Measurements from ENCODE around the gene MRPS33. TPM values are rescaled to one million over a fixed set of nuclear protein-coding genes. Genes with fewer than 3 reads are reported as not detected.

The MRPS33 gene
- total and polyA plus RNA-seq, 2 donors (not counting 3 experiments of a cell fraction or from before 2014, with no cell fraction given) = 13.5 to 34.1 TPM

DNA sequence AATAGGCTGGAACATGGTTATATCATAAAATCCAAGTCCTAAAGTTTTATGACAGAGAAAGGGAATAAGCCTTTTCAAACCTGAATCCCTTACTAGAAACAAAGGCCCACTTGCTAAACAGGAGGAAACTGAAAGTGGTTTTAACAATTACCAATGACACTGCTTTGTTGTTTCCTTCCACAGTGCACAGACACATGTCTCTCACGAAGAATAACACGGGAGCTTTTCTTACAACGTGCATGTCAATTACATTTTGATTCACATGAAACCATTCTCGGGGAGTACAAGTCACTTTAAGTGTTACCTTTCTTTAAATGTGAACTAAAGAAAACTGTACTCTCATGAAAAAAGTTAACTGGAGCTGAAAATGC, 1.4 kb downstream of the MRPS33 start:
- Histone ChIP-seq H3K9ac (replicated peaks; ENCODE audit: extremely low read depth, insufficient read depth, low read length) (peak overlapping the region; percentile 96), H3K4me3 (replicated peaks in 1 of 3; ENCODE audit: insufficient read depth in 1 of 3, low read depth in 1 of 3, low read length in 3 of 3) (no peak overlapping the region), H3K27me3 (ENCODE audit: control insufficient read depth in 2 of 2, insufficient read depth in 2 of 2, low read length in 2 of 2) (peaks cover 2% of the 10 kb centered on the region in 2 experiments), H3K4me1 (ENCODE audit: control insufficient read depth, extremely low read depth, insufficient read depth, low read length) (peaks cover 6% of the 10 kb centered on the region), H4K20me1 (replicated peaks; ENCODE audit: control insufficient read depth, extremely low read depth, insufficient read depth, low read length) (no peaks in the 10 kb centered on the region), H3K9me1 (replicated peaks; ENCODE audit: control insufficient read depth, extremely low read depth, insufficient read depth, low read length) (no peaks in the 10 kb centered on the region), H3K27ac (ENCODE audit: insufficient read depth, low read depth, low read length) (no peak overlapping the region), H2AFZ (ENCODE audit: low read depth, low read length) (no peak overlapping the region), H3K9me3 (replicated peaks; ENCODE audit: control insufficient read depth, insufficient read depth, low read length) (no peaks in the 10 kb centered on the region), H3K4me2 (ENCODE audit: insufficient read depth, low read length) (peak overlapping the region; percentile 99), H3K79me2 (ENCODE audit: control insufficient read depth, insufficient read depth, low read length) (no peaks in the 10 kb centered on the region), H3K36me3 (ENCODE audit: control insufficient read depth in 2 of 2, extremely low read depth in 1 of 2, insufficient read depth in 2 of 2, low read length in 2 of 2) (peaks cover 0 to 2% of the 10 kb centered on the region in 2 experiments)
- CTCF ChIA-PET = interaction anchor here (0.9 to 4.4 kb wide), 10 partner anchors 106 to 636 kb away, joined by 3 to 81 read pairs (median 10); no protein-coding TSS in a partner anchor
- POLR2A ChIA-PET = no interaction called here
- DNase-seq (ENCODE audit: low read depth, low spot score) (no peak), FAIRE-seq (peak; percentile 48)
- intact Hi-C loops (cut with micrococcal nuclease) = loop anchor here (2.0 to 10.0 kb wide), 3 partner anchors 361 to 839 kb away; no protein-coding TSS in a partner anchor
- dilution Hi-C loops (cut with MboI; ENCODE audit: extremely low pct_ligation_motif_present, low sequenced_read_pairs) = no loop called here
- BruUV-seq (replicated peaks) = no TSS peak
- TF ChIP-seq GATA2 (IDR thresholded peaks at IDR 0.05; ENCODE audit: insufficient read depth, insufficient read length, low read depth, low read length) (no peak), FOS (IDR thresholded peaks at IDR 0.05; ENCODE audit: borderline replicate concordance, insufficient read depth, low read length) (no peak), POLR2AphosphoS5 (IDR thresholded peaks at IDR 0.05; ENCODE audit: insufficient read depth, low read depth, low read length) (no peak), MYC (IDR thresholded peaks at IDR 0.05; ENCODE audit: low read depth, low read length) (no peak), EZH2 (IDR thresholded peaks at IDR 0.05; ENCODE audit: borderline replicate concordance, low read depth, low read length, severe bottlenecking) (no peak), JUN (IDR thresholded peaks at IDR 0.05; ENCODE audit: borderline replicate concordance, insufficient read depth, insufficient read length, low read depth) (no peak)
- TF ChIP-seq, protein P1, sequence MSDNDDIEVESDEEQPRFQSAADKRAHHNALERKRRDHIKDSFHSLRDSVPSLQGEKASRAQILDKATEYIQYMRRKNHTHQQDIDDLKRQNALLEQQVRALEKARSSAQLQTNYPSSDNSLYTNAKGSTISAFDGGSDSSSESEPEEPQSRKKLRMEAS (IDR thresholded peaks at IDR 0.05; ENCODE audit: insufficient read depth, insufficient read length) = no peak
- TF ChIP-seq, protein P2, sequence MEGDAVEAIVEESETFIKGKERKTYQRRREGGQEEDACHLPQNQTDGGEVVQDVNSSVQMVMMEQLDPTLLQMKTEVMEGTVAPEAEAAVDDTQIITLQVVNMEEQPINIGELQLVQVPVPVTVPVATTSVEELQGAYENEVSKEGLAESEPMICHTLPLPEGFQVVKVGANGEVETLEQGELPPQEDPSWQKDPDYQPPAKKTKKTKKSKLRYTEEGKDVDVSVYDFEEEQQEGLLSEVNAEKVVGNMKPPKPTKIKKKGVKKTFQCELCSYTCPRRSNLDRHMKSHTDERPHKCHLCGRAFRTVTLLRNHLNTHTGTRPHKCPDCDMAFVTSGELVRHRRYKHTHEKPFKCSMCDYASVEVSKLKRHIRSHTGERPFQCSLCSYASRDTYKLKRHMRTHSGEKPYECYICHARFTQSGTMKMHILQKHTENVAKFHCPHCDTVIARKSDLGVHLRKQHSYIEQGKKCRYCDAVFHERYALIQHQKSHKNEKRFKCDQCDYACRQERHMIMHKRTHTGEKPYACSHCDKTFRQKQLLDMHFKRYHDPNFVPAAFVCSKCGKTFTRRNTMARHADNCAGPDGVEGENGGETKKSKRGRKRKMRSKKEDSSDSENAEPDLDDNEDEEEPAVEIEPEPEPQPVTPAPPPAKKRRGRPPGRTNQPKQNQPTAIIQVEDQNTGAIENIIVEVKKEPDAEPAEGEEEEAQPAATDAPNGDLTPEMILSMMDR (IDR thresholded peaks at IDR 0.05; ENCODE audit: extremely low read depth in 1 of 2, insufficient read depth in 1 of 2, low read depth in 1 of 2, low read length in 2 of 2) = no peak

Measured in endothelial cell of umbilical vein (primary cell).